ENCODE measurements around the gene APCDD1. TPM values are rescaled to one million over a fixed set of nuclear protein-coding genes. Genes with fewer than 3 reads are reported as not detected.

The APCDD1 gene
- polyA plus RNA-seq, 4 donors, result 109 to 142 (median 127) TPM

GRCh38 chr18:10430677-10431076 lies 23.8 kb upstream of the APCDD1 start:
- no peak for DNase-seq (ENCODE audit: low read depth in 4 of 4, low spot score in 3 of 4)

GRCh38 chr18:10431680-10432079 lies 22.8 kb upstream of the APCDD1 start:
- no peak for DNase-seq (ENCODE audit: low read depth in 4 of 4, low spot score in 3 of 4)

GRCh38 chr18:10432781-10433180 lies 21.7 kb upstream of the APCDD1 start:
- DNase-seq (ENCODE audit: low read depth in 4 of 4, low spot score in 3 of 4), result no peak

GRCh38 chr18:10436160-10436559 lies 18.3 kb upstream of the APCDD1 start:
- no peak for DNase-seq (ENCODE audit: low read depth in 4 of 4, low spot score in 3 of 4)

- DNase-seq (ENCODE audit: low read depth in 4 of 4, low spot score in 3 of 4), result no peak
These were observed 16.6 kb upstream of the APCDD1 start for GRCh38 chr18:10437837-10438236.

- DNase-seq (ENCODE audit: low read depth in 4 of 4, low spot score in 3 of 4), result no peak
These were observed 14.5 kb upstream of the APCDD1 start for GRCh38 chr18:10439898-10440297.

- no peak for DNase-seq (ENCODE audit: low read depth in 4 of 4, low spot score in 3 of 4)
These were observed 13.6 kb upstream of the APCDD1 start for GRCh38 chr18:10440884-10441283.

- DNase-seq (ENCODE audit: low read depth in 4 of 4, low spot score in 3 of 4), result no peak
These were observed 13.0 kb upstream of the APCDD1 start for GRCh38 chr18:10441472-10441871.

- DNase-seq (ENCODE audit: low read depth in 4 of 4, low spot score in 3 of 4), result no peak
These were observed 11.9 kb upstream of the APCDD1 start for GRCh38 chr18:10442551-10442971.

- DNase-seq (ENCODE audit: low read depth in 4 of 4, low spot score in 3 of 4), result no peak
These were observed 11.4 kb upstream of the APCDD1 start for GRCh38 chr18:10443001-10443400.

GRCh38 chr18:10444314-10445006 lies 10.0 kb upstream of the APCDD1 start:
- no peak for DNase-seq (ENCODE audit: low read depth in 4 of 4, low spot score in 3 of 4)

- no peak for DNase-seq (ENCODE audit: low read depth in 4 of 4, low spot score in 3 of 4)
These were observed 5.0 kb upstream of the APCDD1 start for GRCh38 chr18:10449396-10449795.

GRCh38 chr18:10450986-10451385 lies 3.4 kb upstream of the APCDD1 start:
- no peak for DNase-seq (ENCODE audit: low read depth in 4 of 4, low spot score in 3 of 4)

- no peak for DNase-seq (ENCODE audit: low read depth in 4 of 4, low spot score in 3 of 4)
These were observed 1.1 kb upstream of the APCDD1 start for GRCh38 chr18:10453261-10453805.

- no peak for DNase-seq (ENCODE audit: low read depth in 4 of 4, low spot score in 3 of 4)
These were observed 484 bp downstream of the APCDD1 start for GRCh38 chr18:10454681-10455557.

- DNase-seq (ENCODE audit: low read depth in 4 of 4, low spot score in 3 of 4), result no peak
These were observed 1.5 kb downstream of the APCDD1 start for GRCh38 chr18:10455726-10456453.

- no peak for DNase-seq (ENCODE audit: low read depth in 4 of 4, low spot score in 3 of 4)
These were observed 2.3 kb downstream of the APCDD1 start for GRCh38 chr18:10456718-10457117.

- DNase-seq (ENCODE audit: low read depth in 4 of 4, low spot score in 3 of 4), result no peak
These were observed 2.7 kb downstream of the APCDD1 start for GRCh38 chr18:10457128-10457527.

- DNase-seq (ENCODE audit: low read depth in 4 of 4, low spot score in 3 of 4), result no peak
These were observed 3.3 kb downstream of the APCDD1 start for GRCh38 chr18:10457767-10458166.

GRCh38 chr18:10458691-10459090 lies 4.3 kb downstream of the APCDD1 start:
- DNase-seq (ENCODE audit: low read depth in 4 of 4, low spot score in 3 of 4), result no peak

- DNase-seq (ENCODE audit: low read depth in 4 of 4, low spot score in 3 of 4), result no peak
These were observed 5.2 kb downstream of the APCDD1 start for GRCh38 chr18:10459587-10459986.
